Stimulated activated naive CD8-positive, alpha-beta T cell treated with anti-CD3 and anti-CD28 coated beads, Interleukin-15, amount 100 ng/mL, for 72 hours (primary cell): ENCODE measurements around the gene NUDT22.

Source experiments
- ATAC-seq: fragments of 150-1000 bp; cut with Tn5 transposase; 2 replicates; pipeline ENCODE4 v1.10.0; 2021; ENCODE audit warnings: mild to moderate bottlenecking, moderate library complexity
- DNase-seq, 2 donors: peaks; one replicate each; pipeline ENCODE4 v3.0.0; 2021 to 2022
- H3K27ac Mint-ChIP-seq, 2 donors: one replicate each; pipeline ENCODE4 v1.8.0; 2022; ENCODE audit warnings: mild to moderate bottlenecking in 2 of 2, mixed read lengths in 2 of 2, moderate library complexity in 2 of 2
- H3K27me3 Mint-ChIP-seq: one replicate; pipeline ENCODE4 v1.8.0; 2022; ENCODE audit warnings: mixed read lengths
- H3K4me1 Mint-ChIP-seq: one replicate; pipeline ENCODE4 v1.8.0; 2022; ENCODE audit warnings: mild to moderate bottlenecking, mixed read lengths
- H3K4me3 Mint-ChIP-seq, 2 donors: one replicate each; pipeline ENCODE4 v1.8.0; 2022; ENCODE audit warnings: mild to moderate bottlenecking in 2 of 2, mixed read lengths in 2 of 2, moderate library complexity in 1 of 2
- H3K9me3 Mint-ChIP-seq, 2 donors: one replicate each; pipeline ENCODE4 v1.8.0; 2022; ENCODE audit warnings: mixed read lengths in 2 of 2

The NUDT22 gene

DNA sequence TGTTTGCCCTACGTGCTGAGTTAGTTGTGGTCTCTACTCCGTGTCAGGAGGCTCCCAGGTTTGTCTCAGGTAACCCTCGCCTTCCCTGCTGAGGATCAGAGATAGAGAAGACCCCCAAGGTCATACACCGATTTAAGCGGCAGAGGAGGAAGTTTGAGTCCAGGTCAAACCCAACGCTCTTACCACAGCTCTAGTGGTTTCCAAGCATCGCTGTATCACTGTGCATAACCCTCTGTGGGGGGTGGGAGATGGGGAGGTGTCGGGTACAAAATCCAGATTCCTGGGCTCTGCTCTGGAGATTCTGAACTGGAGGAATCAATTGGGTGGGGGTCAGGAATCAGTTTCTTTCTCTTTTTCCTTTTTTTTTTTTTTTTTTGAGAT lies 4.9 kb downstream of the NUDT22 start:
- H3K27me3 Mint-ChIP-seq = no peaks in the 10 kb centered on the region
- H3K4me3 Mint-ChIP-seq = peak overlapping the region; percentile 89 to 96
- no peak for ATAC-seq
- H3K9me3 Mint-ChIP-seq = no peaks in the 10 kb centered on the region
- peak overlapping the region in 1 of 2 donors; percentile 77 for H3K27ac Mint-ChIP-seq
- DNase-seq = no peak
- H3K4me1 Mint-ChIP-seq = peaks cover 81% of the 10 kb centered on the region

DNA sequence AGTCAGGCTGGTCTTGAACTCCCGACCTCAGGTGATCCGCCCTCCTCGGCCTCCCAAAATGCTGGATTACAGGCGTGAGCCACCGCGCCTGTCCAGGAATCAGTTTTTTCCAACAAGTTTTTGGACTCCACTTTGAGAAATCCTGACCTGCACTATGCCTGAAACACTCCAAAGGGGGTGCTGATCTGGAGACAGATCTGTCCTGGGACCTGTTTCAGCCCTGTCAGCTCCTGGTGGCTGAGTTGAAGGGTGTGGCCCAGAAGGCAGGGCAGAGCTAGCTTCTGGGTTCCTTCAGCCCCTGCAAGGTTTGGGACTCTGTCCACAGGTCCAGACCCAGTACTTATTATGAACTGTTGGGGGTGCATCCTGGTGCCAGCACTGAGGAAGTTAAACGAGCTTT lies 5.5 kb downstream of the NUDT22 start:
- Mint-ChIP-seq H3K9me3 (no peaks in the 10 kb centered on the region), H3K27me3 (no peaks in the 10 kb centered on the region), H3K4me1 (peaks cover 85% of the 10 kb centered on the region), H3K27ac (no peak overlapping the region), H3K4me3 (peak overlapping the region; percentile 89 to 96)
- ATAC-seq (no peak), DNase-seq (no peak)

DNA sequence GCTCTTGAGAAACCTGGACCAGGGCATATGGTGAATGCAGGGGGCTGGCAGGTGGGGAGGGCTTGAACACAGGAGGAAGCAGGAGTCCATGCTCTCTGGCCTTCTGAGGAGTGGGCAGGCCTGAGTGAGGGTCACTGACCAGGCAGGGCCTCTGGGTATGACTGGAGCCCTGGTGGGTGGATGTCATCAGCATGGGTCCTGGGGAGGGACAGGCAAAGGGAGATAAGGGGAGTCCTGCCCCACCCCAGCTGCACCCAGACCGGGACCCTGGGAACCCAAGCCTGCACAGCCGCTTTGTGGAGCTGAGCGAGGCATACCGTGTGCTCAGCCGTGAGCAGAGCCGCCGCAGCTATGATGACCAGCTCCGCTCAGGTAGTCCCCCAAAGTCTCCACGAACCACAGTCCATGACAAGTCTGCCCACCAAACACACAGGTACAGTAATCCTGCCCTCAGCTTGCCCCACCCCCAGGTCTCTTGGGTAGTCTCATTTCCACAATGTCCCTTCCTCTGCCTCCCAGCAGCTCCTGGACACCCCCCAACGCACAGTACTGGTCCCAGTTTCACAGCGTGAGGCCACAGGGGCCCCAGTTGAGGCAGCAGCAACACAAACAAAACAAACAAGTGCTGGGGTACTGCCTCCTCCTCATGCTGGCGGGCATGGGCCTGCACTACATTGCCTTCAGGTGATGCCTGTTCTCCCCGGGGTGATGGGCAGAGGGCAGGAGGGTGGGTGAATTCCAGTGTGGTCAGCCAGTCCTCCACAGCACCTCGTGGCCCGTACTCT lies 6.3 kb downstream of the NUDT22 start:
- no peak for DNase-seq
- Mint-ChIP-seq H3K4me1 (peaks cover 85% of the 10 kb centered on the region), H3K27ac (no peak overlapping the region), H3K4me3 (peak overlapping the region in 1 of 2 donors; percentile 96), H3K9me3 (no peaks in the 10 kb centered on the region), H3K27me3 (no peaks in the 10 kb centered on the region)
- ATAC-seq = no peak

DNA sequence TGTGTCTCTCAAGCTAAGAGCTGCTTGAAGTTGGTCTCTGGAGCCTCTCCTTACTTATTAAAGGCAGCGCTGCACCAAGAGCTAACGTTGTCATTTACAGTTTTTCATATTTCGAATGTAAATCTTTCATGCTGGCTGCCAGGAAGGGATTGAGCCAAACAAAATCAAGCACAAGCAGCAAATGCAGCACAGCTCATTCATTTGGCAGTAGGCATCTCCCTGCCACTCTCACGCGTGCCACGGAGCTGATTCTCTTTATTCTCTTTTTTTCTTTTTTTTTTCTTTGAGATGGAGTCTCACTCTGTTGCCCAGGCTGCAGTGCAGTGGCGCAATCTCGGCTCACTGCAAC lies 6.9 kb downstream of the NUDT22 start:
- H3K4me1 Mint-ChIP-seq = peaks cover 85% of the 10 kb centered on the region
- DNase-seq (no peak), ATAC-seq (no peak)
- no peaks in the 10 kb centered on the region for H3K9me3 Mint-ChIP-seq
- H3K27me3 Mint-ChIP-seq = no peaks in the 10 kb centered on the region
- peak overlapping the region in 1 of 2 donors; percentile 77 for H3K4me3 Mint-ChIP-seq
- peak overlapping the region in 1 of 2 donors; percentile 57 for H3K27ac Mint-ChIP-seq

DNA sequence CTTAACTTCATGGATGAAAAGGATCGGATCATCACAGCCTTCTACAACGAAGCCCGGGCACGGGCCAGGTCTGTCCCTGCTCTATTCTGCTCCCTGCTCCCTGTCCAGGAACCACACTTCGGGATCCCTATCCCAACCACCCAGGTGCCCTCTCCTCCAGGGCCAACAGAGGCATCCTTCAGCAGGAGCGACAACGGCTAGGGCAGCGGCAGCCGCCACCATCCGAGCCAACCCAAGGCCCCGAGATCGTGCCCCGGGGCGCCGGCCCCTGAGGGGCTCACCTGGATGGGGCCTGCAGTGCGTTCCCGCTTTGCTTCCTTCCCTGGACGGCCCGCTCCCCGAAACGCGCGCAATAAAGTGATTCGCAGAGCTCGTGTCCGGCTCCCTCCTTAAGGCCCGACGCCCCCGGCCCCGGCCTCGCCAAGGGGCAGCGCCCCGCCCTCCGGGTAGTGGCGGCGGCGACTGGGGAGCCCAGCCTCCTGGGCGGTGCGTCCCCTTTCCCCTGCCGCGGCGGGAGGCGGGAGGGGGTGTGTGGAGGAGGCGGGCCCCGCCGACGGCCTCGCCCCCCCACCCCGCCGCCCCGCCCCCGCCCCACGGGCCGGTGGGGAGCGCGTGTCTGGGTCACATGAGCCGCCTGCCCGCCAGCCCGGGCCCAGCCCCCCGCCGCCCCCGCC lies 8.0 kb downstream of the NUDT22 start, which contains the start of gene VEGFB:
Gene VEGFB (plus strand): TSS at position 672 of the 674 bp plus-strand sequence. CDS start 250 bp downstream, outside the sequence.
- Mint-ChIP-seq H3K27me3 (no peaks in the 10 kb centered on the region), H3K4me1 (peaks cover 85% of the 10 kb centered on the region), H3K27ac (peak within 1 kb of the TSS; percentile 26 to 77), H3K4me3 (peak within 1 kb of the TSS; percentile 90 to 96), H3K9me3 (no peaks in the 10 kb centered on the region)
- peak; percentile 63 for ATAC-seq
- DNase-seq = peak; percentile 67 to 70

DNA sequence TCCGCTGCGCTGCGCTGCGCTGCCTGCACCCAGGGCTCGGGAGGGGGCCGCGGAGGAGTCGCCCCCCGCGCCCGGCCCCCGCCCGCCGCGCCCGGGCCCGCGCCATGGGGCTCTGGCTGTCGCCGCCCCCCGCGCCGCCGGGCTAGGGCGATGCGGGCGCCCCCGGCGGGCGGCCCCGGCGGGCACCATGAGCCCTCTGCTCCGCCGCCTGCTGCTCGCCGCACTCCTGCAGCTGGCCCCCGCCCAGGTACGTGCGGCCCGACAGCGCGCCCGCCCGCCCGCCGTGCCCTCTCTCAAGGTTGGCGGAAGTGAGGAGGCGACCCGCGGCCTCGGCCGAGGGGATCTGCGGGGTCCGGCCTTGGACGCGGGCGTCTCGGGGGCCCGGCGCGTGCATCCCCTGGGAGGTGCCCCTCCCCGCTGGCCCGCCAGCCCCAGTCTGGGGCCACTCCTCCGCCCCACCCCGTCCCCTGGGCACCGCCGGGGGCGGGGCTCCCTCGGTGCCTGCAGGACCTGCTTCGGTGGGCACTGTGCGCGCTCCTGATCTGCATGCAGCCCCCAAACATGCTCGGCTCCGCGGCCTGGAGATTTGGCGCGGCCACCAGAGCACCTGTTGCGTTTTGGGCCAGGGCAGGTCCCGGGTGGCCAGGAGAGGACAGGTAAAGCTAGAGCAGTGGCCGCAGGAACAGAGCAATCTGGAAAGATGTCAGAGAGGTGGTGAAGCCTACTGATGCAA lies 8.7 kb downstream of the NUDT22 start:
- DNase-seq (peak; percentile 60 to 63), ATAC-seq (peak; percentile 73)
- Mint-ChIP-seq H3K27me3 (no peaks in the 10 kb centered on the region), H3K27ac (peak overlapping the region in 1 of 2 donors; percentile 77), H3K4me1 (peaks cover 84% of the 10 kb centered on the region), H3K9me3 (no peaks in the 10 kb centered on the region), H3K4me3 (peak overlapping the region; percentile 90 to 96)

DNA sequence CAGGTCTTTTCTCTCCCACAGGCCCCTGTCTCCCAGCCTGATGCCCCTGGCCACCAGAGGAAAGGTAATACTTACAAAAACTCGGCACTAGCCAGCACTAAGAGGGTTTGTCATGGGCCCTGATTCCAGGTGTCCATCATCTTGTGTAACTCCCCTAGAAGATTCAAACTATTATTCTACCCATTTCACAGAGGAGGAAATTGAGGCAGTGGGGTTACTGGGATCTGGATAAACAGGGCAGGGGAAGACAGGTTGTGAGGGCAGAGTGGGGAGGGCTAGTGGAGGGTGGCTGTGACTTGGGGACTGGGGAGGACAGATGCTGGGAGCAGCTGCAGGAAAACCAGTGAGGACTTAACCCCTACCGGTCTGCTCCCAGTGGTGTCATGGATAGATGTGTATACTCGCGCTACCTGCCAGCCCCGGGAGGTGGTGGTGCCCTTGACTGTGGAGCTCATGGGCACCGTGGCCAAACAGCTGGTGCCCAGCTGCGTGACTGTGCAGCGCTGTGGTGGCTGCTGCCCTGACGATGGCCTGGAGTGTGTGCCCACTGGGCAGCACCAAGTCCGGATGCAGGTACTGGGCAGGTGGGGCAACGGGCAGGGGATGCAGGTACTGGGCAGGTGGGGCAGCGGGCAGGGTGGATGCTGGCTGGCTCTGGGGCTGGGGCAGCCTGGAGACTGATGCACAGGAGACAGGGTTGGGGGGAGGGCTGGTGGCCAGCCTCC lies 9.5 kb downstream of the NUDT22 start:
- H3K4me1 Mint-ChIP-seq = peaks cover 87% of the 10 kb centered on the region

DNA sequence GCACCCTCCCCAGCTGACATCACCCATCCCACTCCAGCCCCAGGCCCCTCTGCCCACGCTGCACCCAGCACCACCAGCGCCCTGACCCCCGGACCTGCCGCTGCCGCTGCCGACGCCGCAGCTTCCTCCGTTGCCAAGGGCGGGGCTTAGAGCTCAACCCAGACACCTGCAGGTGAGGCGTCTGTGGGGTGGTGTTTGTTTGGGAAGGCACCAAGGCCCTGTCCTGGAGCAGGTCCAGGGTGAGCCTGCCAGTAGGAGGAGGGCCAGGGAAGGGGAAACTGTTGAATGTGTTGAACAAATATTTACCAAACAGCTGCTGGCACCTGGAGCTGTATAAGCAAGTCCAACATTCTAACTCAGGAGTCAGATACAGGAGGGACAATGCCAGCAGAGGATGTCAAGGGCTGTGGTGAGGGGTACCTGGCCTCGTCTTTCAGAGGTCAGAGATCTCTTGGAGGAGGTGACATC lies 11.4 kb downstream of the NUDT22 start:
- Mint-ChIP-seq H3K27me3 (no peaks in the 10 kb centered on the region), H3K4me3 (no peak overlapping the region), H3K4me1 (peaks cover 76% of the 10 kb centered on the region), H3K27ac (no peak overlapping the region), H3K9me3 (no peaks in the 10 kb centered on the region)
- DNase-seq (no peak), ATAC-seq (no peak)

More for the DNA sequence above, 9.5 kb downstream of the NUDT22 start:
- Mint-ChIP-seq H3K9me3 (no peaks in the 10 kb centered on the region), H3K27me3 (no peaks in the 10 kb centered on the region), H3K27ac (peak overlapping the region; percentile 26 to 77), H3K4me3 (peak overlapping the region; percentile 90 to 96)
- no peak for ATAC-seq
- DNase-seq = no peak

DNA sequence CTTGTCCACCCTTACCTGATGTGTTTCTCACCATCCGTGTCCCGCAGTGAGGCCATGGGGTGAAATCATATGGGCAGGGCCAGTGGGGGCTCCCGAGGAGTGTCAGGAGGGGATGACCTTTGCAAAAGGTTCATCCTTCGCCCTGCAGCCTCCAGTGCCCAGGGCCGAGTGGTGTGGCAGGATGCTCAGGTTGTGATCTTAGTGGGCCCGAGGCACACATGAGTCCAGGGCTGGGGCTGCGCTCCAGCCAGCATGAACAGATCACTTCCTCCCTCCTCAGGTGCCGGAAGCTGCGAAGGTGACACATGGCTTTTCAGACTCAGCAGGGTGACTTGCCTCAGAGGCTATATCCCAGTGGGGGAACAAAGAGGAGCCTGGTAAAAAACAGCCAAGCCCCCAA lies 12.0 kb downstream of the NUDT22 start:
- Mint-ChIP-seq H3K4me1 (peaks cover 76% of the 10 kb centered on the region), H3K27ac (no peak overlapping the region), H3K4me3 (no peak overlapping the region)

DNA sequence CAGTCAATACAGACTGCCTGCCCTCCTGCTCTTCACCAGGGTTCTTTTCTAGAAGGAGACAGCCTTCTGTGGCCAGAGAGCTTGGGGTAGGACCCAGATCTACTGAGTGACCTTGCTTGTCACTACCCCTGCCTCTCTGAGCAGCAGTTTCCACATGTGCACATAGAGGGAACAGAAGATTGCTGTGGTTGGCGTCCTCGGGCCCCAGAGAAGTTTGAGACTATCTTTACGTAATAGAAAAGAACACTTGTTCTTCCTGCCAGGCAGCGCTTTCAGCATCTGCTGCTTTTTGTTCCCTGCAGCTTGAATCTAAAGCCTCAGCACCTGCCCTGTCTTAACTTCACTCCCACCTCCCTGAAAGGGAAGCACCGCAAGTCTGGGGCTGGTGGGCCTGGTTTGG lies 12.9 kb downstream of the NUDT22 start:
- Mint-ChIP-seq H3K27ac (peak overlapping the region in 1 of 2 donors; percentile 3), H3K27me3 (no peaks in the 10 kb centered on the region), H3K9me3 (no peaks in the 10 kb centered on the region), H3K4me1 (peaks cover 76% of the 10 kb centered on the region), H3K4me3 (no peak overlapping the region)
- ATAC-seq = no peak
- no peak for DNase-seq

More for the DNA sequence above, 12.0 kb downstream of the NUDT22 start:
- no peaks in the 10 kb centered on the region for H3K9me3 Mint-ChIP-seq
- ATAC-seq (no peak), DNase-seq (no peak)
- H3K27me3 Mint-ChIP-seq = no peaks in the 10 kb centered on the region

DNA sequence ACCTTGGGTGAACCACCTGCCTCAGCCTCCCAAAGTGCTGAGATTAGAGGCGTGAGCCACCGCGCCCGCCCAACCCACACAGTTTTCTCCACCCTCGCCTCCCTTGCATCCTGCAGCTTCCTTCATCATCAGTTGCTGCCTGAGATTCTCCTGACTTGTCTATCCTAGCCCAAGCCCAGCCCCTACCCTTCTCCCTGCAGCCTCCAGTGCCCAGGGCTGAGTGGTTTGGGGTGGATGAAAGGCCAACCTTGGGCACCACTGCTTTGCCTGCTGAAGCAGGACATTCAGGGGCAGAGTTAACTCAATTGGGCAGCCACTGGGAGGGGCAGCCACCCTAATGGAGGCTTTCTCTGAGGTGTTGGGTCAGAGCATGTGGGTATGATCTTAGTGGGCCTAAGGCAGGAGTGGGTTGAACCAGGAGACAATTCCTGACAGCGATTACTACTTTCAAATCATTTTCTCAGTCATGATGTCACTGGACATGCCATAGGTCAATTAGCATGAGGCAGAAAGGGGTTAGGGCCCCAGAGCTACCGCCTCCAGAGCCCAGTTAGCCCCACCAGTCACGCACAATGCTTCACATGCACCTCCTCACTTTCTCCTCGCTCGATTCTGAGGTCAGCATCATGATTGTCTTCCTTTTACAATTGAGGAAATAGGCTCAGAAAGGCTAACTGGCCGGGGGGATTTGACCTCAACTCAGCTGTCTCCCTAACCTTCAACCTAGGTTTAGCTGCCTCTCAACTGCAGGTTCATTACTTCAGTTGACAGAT lies 13.8 kb downstream of the NUDT22 start:
- DNase-seq (peak in 1 of 2 donors; percentile 56), ATAC-seq (no peak)
- no peaks in the 10 kb centered on the region for H3K9me3 Mint-ChIP-seq
- peak overlapping the region; percentile 82 to 93 for H3K4me3 Mint-ChIP-seq
- H3K27me3 Mint-ChIP-seq = no peaks in the 10 kb centered on the region
- peaks cover 81% of the 10 kb centered on the region for H3K4me1 Mint-ChIP-seq
- peak overlapping the region; percentile 92 to 97 for H3K27ac Mint-ChIP-seq

DNA sequence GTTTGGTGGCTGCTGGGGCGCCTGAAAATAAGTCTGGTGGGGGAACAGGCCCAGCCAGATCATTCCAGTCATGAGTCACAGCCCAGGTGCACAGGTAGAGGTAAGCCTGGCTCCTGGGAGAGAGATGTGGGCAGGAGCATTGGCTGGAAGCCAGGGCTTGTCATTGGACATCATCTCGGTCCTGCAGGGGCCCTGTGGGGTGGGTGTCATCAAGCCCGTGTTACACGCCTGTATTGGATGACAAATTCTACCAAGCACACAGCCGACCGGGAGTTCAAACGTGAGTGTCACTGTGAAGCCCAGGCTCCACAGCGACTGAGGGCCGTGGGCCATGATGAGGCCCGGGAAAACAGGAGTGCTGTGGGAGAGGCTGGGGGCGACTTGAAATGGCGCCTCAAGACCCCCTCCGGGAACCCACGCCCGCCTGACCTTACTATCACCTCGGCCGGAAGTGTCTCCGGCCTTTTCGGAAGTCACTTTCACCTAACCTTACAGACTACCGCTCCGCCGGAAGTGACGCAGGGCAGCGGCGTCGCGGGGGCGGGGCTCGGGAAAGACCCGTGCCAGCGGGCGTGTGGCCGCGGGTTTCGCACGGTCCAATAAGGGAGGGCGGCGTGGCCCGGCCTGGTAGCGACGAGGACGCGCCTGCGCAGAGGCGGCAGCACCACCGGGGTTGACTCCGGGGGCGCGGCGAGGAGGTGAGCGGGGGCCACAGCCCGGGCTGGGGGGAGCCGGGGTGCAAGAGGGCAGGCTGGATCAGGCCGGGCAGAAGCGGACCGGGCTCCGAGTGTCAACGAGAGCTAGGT lies 14.6 kb downstream of the NUDT22 start, which contains the start of gene FKBP2:
Gene FKBP2 (plus strand): TSS at position 661 of the 806 bp plus-strand sequence. CDS start 1,293 bp downstream, outside the sequence.
- Mint-ChIP-seq H3K4me1 (peaks cover 78% of the 10 kb centered on the region), H3K4me3 (peak within 1 kb of the TSS; percentile 82 to 93), H3K27me3 (no peaks in the 10 kb centered on the region), H3K27ac (peak within 1 kb of the TSS; percentile 92 to 97), H3K9me3 (no peaks in the 10 kb centered on the region)
- peak; percentile 71 for ATAC-seq
- peak; percentile 99 for DNase-seq

DNA sequence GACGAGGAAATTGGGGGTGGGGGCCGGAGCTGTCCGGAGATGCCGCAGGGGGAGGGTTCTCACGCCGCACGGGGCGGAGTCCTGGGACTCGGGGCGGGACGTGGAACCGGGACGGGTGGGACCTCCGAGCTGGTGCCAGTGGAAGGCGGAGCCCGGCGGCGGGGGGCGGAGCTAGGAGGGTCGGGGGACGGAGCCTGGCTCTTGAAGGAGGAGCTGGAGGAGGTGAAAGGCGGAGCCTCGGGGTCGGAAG lies 15.1 kb downstream of the NUDT22 start:
- peak; percentile 82 for ATAC-seq
- peak; percentile 100 for DNase-seq
- H3K4me1 Mint-ChIP-seq = peaks cover 73% of the 10 kb centered on the region
- no peaks in the 10 kb centered on the region for H3K27me3 Mint-ChIP-seq
- no peaks in the 10 kb centered on the region for H3K9me3 Mint-ChIP-seq
- H3K4me3 Mint-ChIP-seq = peak overlapping the region; percentile 82 to 93
- H3K27ac Mint-ChIP-seq = peak overlapping the region; percentile 92 to 97
